Activated naive CD4-positive, alpha-beta T cell (primary cell): ENCODE measurements around the gene MARCHF9.
A peak's percentile ranks its signal among the peaks of the same experiment; 100 is the strongest.
"Not testable (repeated sequence)": the region's sequence is repeated elsewhere in the genome, so short reads cannot be mapped to it uniquely, and the experiment has no call there.

Experiments used
- DNase-seq, 4 experiments: peaks; one replicate each; lab custom pipeline; 2025; lab: John Stamatoyannopoulos, UW

The MARCHF9 gene

GRCh38 chr12:57754411-57755193, at the start of gene MARCHF9:
Gene MARCHF9, plus strand, starts transcription at chr12:57755103. Its CDS starts 426 bp downstream, at chr12:57755529.
- DNase-seq, result peak; percentile 22 to 80 (median 47)

GRCh38 chr12:57707250-57707649, 47.7 kb upstream of the MARCHF9 start:
- DNase-seq, result no peak

GRCh38 chr12:57708296-57708695, 46.6 kb upstream of the MARCHF9 start:
- no peak for DNase-seq

GRCh38 chr12:57712701-57713100, 42.2 kb upstream of the MARCHF9 start:
- no peak for DNase-seq

GRCh38 chr12:57713209-57713608, 41.7 kb upstream of the MARCHF9 start:
- no peak for DNase-seq

GRCh38 chr12:57715036-57715748, 39.7 kb upstream of the MARCHF9 start:
- DNase-seq, result not testable (repeated sequence)

- no peak for DNase-seq
Measured at GRCh38 chr12:57715786-57716185, 39.1 kb upstream of the MARCHF9 start.

GRCh38 chr12:57716305-57716704, 38.6 kb upstream of the MARCHF9 start:
- DNase-seq, result no peak

- DNase-seq, result no peak
Measured at GRCh38 chr12:57717131-57717530, 37.8 kb upstream of the MARCHF9 start.

- DNase-seq, result no peak
Measured at GRCh38 chr12:57717846-57718640, 36.9 kb upstream of the MARCHF9 start.

GRCh38 chr12:57718641-57719528, 36.0 kb upstream of the MARCHF9 start:
- no peak for DNase-seq

GRCh38 chr12:57719777-57720605, 34.9 kb upstream of the MARCHF9 start:
- DNase-seq, result no peak

GRCh38 chr12:57720606-57721595, 34.0 kb upstream of the MARCHF9 start:
- no peak for DNase-seq

- not testable (repeated sequence) for DNase-seq
Measured at GRCh38 chr12:57721846-57722608, 32.9 kb upstream of the MARCHF9 start.

- DNase-seq, result no peak
Measured at GRCh38 chr12:57722716-57723629, 31.9 kb upstream of the MARCHF9 start.

GRCh38 chr12:57723630-57723962, 31.3 kb upstream of the MARCHF9 start:
- no peak for DNase-seq
